DOHH2 (cell line): ENCODE results near the gene COBLL1.

Source experiments
- CTCF ChIP-seq: fragments of 200-600 bp; sonication (generic); IDR thresholded peaks from one replicate; pipeline ENCODE4 v1.5.1; 2014; ENCODE audit warnings: antibody characterized with exemption, mild to moderate bottlenecking, low read depth, low read length; ENCODE audit not compliant: poor library complexity, severe bottlenecking
- EZH2phosphoT487 ChIP-seq: fragments of 200-600 bp; sonication (generic); IDR thresholded peaks from 2 replicates; pipeline ENCODE4 v1.6.1; 2017; ENCODE audit warnings: borderline replicate concordance, mild to moderate bottlenecking, antibody characterized with exemption, low read length, moderate library complexity, mixed read lengths

GRCh38 chr2:164706522-164706921 is 135.1 kb downstream of the COBLL1 start:
- no peak for TF ChIP-seq CTCF
- no peak for TF ChIP-seq EZH2phosphoT487
